NCI-H1092 (cell line): ENCODE measurements around the gene VWC2L.

Experiments
- DNase-seq: peaks from one replicate; lab custom pipeline; 2025; lab: John Stamatoyannopoulos, UW

Gene VWC2L

DNA sequence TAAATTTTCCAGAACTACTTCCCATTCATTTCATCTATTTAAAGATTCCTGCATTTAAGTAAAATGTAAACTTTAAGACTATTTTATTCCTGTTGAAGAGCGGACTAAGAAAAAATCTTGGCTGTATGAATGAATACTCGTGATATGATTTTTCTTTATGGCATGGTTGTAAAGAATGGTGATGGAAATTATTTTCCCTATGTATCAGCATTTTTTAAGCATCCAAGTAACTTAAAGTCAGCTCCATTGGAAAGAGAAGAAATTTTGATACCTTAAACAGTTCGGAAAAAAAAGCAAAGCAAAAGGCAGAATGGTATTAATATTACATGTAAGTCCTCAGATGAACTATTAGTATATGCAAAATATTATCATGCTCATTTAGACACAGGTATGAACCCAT lies 58.9 kb downstream of the VWC2L start:
- no peak for DNase-seq

DNA sequence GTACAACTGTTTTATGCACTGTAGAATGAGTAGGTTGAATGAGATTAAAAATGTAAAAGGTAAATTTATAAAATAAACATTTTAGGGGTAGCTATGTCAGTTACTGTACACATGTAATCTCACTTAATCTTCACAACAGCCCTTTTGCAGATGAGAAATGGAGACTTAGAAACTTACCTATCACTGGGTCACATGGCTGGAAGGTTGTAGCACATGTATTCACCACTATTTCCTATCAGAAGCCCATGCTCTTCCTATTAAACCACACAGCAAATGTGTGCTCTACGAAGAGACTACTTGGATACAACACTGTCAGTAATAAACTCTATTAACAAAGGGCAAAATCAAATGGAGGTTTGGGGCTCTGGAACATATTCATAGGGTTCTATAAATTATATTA lies 60.5 kb downstream of the VWC2L start:
- DNase-seq: no peak

DNA sequence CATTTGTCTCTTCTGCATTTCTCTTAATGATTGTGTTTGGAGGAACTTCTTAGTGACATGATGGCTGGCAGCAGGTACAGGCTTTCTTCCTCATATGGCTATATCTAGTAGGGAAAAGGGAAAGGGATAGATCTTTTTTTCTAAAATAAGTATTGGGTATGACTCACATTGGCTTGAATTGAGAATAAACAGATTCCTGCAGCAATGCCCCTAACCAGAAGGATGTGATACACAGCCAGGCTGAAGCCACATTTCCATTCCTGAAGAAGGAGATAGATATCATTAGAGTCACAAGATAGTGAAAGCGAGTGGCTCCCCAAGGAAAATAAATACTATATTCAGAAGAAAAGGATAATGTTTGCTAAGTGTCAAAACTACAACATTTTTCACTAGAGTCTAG lies 61.1 kb downstream of the VWC2L start:
- DNase-seq: no peak

DNA sequence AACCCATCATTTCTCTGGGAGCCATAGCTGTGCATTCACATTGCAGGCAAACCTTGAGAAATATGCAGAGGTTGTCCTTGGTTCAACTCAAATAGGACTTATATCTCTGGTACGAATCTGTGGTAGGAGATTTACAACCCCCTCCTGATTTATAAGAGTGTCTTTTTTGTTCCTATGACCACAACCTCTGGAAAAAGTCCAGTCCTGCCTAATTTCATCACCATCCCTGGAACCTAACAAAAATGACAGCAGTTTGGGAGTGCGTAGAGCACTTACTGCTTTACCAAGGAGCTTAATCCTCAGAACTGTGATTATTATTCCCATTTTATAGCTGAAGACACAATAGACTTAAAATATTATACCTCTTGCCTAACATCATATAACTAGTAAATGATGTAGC lies 66.5 kb downstream of the VWC2L start:
- DNase-seq: no peak

DNA sequence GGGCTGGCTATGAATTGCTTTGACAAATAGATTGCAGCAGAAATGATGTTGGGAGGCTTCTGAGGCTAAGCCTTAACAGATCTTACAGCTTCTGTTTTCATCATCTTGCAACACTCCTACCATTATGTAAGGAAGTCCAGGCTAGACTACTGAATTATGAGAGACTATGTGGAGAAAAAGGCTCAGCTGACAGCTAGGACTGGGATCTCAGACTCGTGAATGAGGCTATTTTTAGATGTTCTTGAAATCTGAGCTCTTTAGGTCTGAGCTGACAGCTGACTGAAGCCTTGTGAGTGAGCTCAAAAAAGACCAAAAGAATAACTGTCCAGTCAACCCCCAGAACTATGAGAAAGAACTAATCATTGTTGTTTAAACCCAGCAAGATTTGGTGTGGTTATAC lies 70.3 kb downstream of the VWC2L start:
- DNase-seq: peak; percentile 27

DNA sequence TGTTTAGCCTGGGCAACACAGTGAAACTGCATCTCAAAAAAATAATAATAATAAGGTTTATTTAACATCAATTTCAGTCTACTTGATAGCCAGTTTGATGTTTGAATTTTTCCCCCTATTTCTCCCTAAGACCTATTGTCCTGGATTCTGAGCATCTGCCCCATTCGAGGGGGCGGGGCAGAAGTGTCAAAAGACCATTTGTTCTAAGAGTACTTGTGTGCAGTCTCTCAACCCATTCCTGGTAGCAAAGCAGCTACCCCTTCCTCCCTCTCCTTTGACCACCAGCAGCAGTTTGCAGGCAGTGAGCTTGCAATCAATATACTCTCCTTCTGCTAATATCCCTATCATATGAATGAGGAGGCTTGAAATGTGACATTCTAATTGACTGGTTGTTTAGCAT lies 71.9 kb downstream of the VWC2L start:
- DNase-seq: no peak

DNA sequence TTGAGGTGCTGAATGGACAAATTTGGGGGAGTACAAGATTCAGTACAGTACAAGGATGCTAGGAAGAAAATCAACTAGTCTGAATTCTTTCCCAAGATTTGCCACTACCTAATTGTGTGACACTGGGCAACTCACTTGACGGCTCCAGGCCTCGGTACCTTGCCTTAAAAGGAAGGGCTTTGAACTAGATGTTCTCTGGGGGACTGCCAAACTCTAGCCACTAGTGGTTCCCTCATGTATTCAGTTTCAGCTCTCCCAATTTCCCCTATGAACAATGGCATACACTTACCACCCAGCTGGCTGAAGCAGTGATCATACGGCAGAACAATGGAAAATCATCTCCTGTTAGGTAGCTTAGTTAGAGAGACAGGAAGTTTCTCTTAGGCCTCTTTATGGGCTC lies 73.4 kb downstream of the VWC2L start:
- peak; percentile 18 for DNase-seq

DNA sequence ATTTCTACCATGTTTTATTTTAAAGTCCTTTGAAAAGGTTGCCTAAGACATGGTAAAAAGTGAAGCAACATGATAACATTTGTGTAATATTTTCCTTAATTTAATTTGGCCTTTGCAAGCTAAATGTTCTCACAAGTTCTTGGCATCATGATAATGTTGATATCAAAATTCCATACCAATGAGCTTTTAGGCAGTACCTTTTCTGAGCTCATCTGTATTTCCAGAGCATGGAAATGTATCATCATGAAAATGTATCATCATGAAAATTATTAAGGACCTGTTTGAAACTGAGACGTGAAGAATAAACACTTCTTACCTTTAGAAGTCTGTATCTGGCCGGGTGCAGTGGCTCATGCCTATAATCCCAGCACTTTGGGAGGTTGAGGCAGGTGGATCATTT lies 73.8 kb downstream of the VWC2L start:
- no peak for DNase-seq

DNA sequence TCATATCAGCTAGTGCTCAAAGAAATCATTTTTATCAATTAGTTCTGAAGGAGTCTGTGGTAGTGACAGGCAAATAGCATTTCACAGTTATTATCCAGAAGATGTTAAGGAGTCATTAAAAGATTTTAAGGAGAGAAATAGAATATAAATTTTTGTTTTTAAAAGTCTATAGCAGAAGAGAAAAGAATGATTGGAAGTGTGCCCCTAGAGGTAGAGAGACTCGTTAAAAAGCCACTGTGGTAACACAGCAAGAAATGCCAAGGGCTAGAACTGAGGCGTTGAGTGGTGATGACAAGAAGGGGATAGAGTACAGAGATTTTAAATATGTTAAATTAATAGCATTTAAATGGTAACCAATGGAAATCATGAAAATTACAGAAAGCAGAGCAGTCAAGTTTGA lies 78.3 kb downstream of the VWC2L start:
- DNase-seq: no peak

DNA sequence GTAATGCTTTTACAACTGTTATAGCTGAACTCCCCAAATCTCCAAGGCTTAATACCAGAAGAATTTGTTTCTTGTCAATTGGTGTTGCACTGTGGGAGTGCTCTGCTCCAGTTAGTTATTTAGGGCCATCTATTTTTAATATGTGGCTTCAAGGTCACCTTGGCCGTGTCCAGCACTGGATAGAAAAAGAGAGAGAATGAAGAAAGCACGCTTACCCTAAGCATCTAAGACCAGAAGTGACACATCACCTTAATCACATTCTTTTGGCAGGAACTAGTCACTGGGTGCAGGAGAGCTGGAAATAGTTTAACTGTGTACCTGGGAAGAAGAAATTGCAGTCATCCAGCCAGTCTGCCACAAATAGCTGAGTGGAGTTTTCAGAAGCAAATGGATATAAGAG lies 78.8 kb downstream of the VWC2L start:
- DNase-seq: no peak

DNA sequence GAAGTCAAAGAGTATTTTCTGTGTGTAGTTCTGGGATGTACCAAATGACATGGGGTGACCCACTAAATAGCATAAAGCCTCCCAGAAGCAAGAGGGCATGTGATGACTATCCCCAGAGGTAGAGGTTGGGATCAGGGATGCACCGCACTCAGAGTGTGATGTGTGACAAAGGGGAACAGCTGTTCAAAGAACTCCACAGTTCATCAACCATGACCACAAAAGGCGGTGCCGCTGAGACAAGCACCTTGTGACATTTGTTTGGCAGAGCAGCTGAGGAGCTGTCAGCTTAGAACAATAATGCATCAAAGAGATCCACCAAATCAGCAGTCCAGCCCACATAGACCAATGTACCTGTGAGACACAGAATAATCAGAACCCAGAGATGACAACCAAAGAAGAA lies 81.3 kb downstream of the VWC2L start:
- DNase-seq: peak; percentile 44

DNA sequence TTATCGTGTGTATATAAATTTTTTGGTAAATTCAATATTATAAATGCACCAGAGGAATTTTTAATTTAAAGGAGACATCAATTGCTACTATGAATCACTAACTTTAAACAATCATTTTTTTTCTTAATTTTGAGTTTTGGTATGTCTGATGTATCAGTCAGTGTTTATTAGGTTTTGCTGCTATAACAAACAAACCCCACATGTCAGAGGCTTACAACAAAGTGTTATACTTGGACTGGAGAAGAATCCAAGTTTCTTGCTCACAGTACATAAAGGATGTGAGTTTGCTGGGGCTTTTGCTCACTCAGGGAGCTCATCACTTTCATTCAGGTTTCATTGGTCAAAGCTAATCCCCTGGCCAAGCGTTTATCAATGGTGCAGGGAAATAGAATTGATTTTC lies 81.8 kb downstream of the VWC2L start:
- DNase-seq: no peak

DNA sequence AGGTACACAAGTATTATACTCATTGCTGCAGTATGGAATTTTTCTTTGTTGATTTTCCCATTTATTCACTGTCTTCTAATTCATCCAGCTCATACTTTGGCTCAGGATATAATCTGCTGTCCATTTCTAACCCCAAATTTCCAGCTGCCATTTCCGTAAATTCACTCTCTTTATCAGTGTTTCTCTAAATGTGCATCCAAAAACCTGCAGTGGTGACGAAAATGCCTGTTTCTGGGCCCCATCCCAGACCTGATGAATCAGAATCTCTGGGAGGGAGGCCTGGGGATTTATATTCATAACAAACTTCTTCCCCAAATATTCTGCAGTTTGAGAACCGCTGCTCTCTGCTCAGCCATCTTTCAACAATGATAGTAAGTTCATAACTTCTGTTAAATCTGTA lies 86.6 kb downstream of the VWC2L start:
- no peak for DNase-seq

DNA sequence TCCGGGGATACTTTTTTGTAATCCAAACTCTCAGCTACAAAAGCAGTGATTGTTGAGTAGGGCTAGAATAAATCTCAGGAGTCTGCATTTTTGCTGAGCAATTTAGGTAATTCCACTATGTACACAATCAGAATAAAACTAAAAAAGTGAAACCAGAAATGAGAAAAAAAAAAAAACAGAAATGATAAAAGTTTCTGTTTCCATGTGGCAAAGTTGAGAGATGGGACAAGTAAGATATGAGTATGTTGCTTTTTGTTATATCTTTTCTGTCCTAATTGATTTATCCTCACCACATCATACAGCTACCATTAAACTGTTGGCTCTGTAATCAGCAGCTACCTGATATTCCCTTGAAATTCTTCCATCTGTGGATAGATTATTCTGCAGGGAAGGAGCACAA lies 92.7 kb downstream of the VWC2L start:
- no peak for DNase-seq

DNA sequence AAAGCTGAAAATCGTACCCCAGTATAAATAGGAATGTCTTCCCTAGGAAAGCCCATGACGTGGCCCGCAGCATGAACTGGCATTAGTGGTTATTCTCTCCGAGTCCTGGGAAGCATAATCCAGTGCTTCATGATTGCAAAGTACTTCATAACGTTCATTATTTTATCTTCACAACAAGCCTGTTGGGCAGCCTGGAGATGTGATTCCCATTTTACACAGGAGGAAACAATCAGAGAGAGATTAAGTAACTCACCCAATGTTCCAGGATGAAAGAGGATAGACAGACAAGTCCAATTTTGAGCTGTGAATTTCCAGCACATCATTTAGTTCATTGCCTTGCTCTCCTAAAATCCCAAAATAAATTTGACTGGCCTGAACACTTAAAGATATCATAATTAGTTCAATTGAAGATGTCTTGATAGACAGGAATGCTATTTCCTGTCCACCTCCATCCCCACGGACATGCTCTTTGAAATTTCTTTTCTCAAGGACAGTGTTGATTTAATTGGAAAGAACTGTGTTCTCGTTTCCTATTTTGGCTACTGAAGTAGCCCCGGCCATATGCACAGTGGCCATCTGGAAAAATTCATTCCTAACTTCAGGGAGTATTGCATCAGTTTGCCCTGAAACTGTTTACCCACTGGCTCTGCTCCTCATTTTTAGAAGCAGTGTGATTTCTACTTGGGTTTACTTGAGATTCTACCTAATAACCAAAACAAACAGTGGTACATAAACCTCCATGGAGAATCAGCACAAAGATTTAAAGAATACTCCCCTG lies 93.9 kb downstream of the VWC2L start:
- DNase-seq: no peak

DNA sequence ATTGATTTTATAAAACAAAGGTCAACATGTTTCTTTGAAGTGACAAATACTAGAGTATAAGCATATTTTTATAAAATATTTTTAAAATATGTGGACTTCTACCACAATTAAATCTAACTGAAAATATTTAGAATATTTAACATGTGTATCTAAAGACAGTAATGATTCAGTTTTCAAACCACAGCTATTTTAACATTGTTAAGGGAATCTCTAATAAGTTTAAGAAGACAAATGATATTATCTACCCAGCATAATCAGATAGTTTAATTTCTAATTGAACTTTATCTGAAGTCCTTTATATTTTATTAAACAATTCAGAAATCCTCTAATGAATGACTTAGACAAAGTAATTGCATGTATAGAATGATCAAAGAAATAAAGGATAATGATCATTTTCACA lies 96.2 kb downstream of the VWC2L start:
- DNase-seq: no peak

DNA sequence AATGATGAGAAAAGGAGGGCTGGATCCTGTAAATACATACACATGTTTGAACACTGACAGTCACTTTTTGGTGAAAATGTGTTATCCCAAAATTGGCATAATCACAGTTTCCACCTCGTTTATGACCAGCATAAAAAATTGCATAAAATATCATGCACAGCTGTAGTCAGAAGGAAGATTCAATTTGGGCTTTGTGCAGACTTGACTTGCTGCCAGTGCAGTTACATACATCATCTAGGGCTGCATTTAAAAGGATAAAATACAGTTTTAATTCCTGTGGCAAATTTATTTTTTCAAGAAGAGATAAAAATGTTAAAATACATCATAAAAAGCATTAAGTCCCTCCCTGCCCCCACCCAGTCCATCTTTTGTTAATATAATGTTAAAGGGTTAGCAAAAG lies 103.8 kb downstream of the VWC2L start:
- no peak for DNase-seq

DNA sequence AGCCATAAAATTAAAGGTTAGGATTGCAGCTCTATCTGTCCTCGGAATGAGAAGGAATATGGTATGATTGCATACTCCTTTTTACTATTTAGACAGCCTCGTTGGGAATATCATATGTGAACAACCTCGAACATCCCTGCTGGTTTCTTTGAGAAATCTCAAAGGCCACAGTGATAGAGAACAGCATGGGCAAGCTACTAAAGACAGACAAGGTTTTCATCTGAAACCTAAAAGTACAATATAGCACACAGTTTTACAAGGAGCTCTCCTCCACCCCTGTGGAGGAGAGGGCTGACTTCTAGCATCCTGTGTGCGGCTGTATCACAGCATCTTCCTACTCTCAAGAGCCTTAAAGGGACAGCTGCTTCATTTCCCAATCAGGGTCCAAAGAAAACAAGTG lies 104.3 kb downstream of the VWC2L start:
- DNase-seq: no peak

DNA sequence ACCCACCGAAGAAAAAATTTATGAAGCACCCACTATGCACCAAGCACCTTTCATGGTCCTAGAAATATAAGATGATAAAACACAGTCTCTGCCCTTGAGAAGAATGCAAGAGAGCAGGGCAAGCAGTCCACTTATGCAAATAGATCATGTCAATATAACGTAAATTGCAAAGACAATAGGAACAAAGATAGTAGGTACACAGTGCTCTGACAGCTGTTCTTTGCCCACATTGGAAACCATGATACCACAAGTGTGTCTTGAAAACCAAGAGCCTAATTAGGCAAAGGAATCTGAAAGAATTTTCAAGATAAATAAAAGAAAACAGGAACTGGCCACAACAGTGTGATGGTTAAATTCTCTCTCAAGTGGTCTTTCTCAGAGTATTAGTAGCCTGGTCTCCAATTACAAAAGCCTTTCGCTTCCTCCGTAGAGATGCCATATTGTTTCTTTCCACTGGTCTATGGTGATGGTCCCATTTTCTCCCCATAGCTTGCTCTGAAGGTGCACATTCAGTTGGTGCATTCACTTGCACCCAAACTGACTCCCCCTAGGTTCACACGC lies 108.5 kb downstream of the VWC2L start:
- DNase-seq: no peak

DNA sequence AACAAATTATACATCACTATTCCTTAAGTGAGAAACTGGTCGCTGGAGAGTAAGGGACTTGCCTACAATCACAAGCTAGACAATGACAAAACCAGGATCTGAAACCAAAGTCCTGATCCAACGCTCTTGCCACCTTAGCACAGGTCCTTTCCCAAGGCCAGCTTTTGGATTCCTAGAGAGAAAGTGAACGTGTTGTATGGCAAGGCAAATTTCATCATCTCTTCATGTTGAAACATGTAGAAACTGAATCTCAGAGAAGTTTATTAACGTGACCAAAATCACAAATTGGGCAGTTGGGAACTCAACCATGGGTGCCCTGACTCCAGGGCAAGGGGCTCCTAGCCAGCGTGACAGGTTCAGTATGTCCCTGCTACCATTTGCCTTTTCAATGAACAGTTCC lies 118.2 kb downstream of the VWC2L start:
- no peak for DNase-seq

DNA sequence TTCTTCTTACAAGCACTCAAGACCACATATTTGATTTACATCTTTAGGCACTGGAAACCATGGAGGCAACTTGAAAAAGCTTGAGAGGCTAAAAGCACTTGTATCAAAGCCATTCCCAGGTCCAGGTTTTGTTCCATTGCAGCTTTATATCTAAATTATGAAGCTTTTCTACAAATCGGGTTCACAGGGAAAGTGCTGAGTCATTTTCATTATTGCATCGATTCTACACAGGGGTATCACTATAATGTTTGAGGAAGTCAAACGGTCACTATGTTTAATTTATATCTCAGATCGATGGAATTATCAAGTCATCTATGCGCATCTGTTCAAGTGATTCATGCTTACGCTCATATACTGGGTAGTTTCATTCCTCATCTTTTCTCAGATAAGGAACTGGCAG lies 118.7 kb downstream of the VWC2L start:
- DNase-seq: no peak

DNA sequence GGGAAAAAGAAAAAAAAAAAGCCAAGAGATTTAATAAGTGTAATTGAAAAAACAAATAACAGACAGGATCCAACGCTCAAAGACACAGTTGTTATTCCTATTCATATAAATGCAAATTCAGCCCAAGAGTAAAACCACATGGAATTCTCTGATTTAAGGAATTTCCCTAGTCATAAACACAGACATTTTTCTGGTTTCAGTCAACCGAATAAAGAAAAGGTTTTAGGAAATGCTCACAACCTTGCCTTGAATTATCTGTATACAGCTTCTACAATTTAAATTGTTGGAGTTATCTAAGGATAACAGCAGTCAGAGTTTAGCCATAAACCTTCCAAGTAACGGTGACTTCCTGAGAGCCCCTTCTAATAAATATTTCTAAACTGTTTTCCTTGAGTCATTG lies 122.7 kb downstream of the VWC2L start:
- no peak for DNase-seq

DNA sequence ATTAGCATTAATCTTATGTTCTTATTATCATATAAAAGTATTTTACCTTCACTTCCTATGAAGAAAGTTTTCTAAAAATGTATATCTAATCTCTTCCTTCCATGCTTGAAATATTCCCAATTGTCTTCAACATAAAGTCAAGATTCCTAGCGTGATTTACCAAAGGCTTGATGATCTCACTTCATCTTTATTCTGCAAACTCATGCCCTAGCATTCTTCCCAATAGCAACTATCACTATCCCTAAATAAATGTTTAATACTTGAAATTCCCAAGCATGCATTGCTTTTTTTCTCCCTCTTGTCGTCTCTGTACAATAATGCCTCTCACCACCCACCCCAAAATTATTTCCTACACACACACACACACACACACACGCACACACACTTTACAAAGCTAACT lies 125.8 kb downstream of the VWC2L start:
- DNase-seq: no peak

DNA sequence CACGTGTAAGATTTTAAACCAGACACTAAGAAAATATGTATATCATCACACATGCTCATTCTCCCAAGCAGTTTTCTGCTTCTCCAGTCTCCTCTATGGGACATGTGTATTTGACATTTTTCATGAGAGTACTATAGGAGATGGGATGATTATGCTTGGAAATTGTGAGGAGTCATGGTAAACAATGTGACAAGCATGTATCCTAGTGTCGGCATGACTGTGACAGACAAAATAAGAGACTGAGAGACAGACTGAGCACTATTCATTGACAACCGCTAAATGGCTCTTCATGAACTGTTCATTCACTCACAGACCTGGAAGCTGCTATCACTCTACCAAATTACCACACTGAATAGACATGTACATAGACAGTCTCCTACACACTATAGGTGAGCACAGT lies 127.1 kb downstream of the VWC2L start:
- DNase-seq: no peak
